CD4-positive, CD25-positive, alpha-beta regulatory T cell (primary cell): ENCODE measurements around the gene CD2. TPM values are rescaled to one million over a fixed set of nuclear protein-coding genes. Genes with fewer than 3 reads are reported as not detected.

Experiments used
- ATAC-seq, 2 donors: fragments of 150-1000 bp; cut with Tn5 transposase; one replicate each; pipeline ENCODE4 v1.10.0; 2021; ENCODE audit warnings: low read depth in 2 of 2, moderate number of reproducible peaks in 2 of 2, moderate library complexity in 1 of 2
- DNase-seq, 3 donors: peaks; one replicate each; pipeline versions ENCODE4 v3.0.0 to v3.0.0-alpha.2; 2012 to 2022; ENCODE audit warnings: mixed read lengths in 1 of 3
- H3K27ac ChIP-seq: one replicate; pipeline ENCODE4 v1.7.0; 2013; ENCODE audit warnings: mild to moderate bottlenecking, low read length; ENCODE audit not compliant: insufficient read depth, poor library complexity, severe bottlenecking
- H3K27me3 ChIP-seq: one replicate; pipeline ENCODE4 v1.7.0; 2013; ENCODE audit warnings: low read length; ENCODE audit not compliant: control insufficient read depth, insufficient read depth
- H3K36me3 ChIP-seq: one replicate; pipeline ENCODE4 v1.7.0; 2013; ENCODE audit warnings: mild to moderate bottlenecking, low read length, moderate library complexity; ENCODE audit not compliant: control insufficient read depth, insufficient read depth
- H3K4me1 ChIP-seq: 2 replicates; pipeline ENCODE4 v1.7.0; 2013; ENCODE audit warnings: mild to moderate bottlenecking, low read length; ENCODE audit not compliant: insufficient read depth, control insufficient read depth, poor library complexity, severe bottlenecking
- H3K4me3 ChIP-seq: one replicate; pipeline ENCODE4 v1.7.0; 2013; ENCODE audit warnings: low read depth, mild to moderate bottlenecking, low read length, moderate library complexity
- H3K9me3 ChIP-seq, 2 experiments: 1 replicate in 1 of 2; 2 replicates in 1 of 2; pipeline ENCODE4 v1.7.0; 2013; ENCODE audit warnings: low read length in 2 of 2, mild to moderate bottlenecking in 1 of 2, moderate library complexity in 1 of 2; ENCODE audit not compliant: control insufficient read depth in 2 of 2
- H3K27ac Mint-ChIP-seq, 3 donors: one replicate each; pipeline ENCODE4 v1.8.0; 2020 to 2022; ENCODE audit warnings: mild to moderate bottlenecking in 3 of 3, mixed read lengths in 3 of 3, moderate library complexity in 2 of 3
- H3K27me3 Mint-ChIP-seq: one replicate; pipeline ENCODE4 v1.8.0; 2022; ENCODE audit warnings: mild to moderate bottlenecking, mixed read lengths
- H3K36me3 Mint-ChIP-seq: one replicate; pipeline ENCODE4 v1.8.0; 2020; ENCODE audit warnings: mixed read lengths
- H3K4me1 Mint-ChIP-seq, 4 donors: one replicate each; pipeline ENCODE4 v1.8.0; 2020 to 2022; ENCODE audit warnings: mixed read lengths in 4 of 4, mild to moderate bottlenecking in 1 of 4
- H3K4me3 Mint-ChIP-seq, 4 donors: one replicate each; pipeline ENCODE4 v1.8.0; 2020 to 2022; ENCODE audit warnings: mild to moderate bottlenecking in 4 of 4, mixed read lengths in 4 of 4, moderate library complexity in 3 of 4
- H3K9me3 Mint-ChIP-seq, 7 donors: one replicate each; pipeline ENCODE4 v1.8.0; 2020 to 2022; ENCODE audit warnings: mixed read lengths in 7 of 7, mild to moderate bottlenecking in 3 of 7, moderate library complexity in 2 of 7
- polyA plus RNA-seq, 4 donors: library from polyadenylated mRNA; unstranded; fragments of 300-500 nt; fragmentation: Illumina TruSeq; gene quantifications; one replicate each; pipeline ENCODE4 v1.2.3, GENCODE V29; 2021
- total RNA-seq: library from RNA; stranded (reverse); gene quantifications from one replicate; pipeline ENCODE4 v1.2.3, GENCODE V29; 2022

CD2 gene
- total and polyA plus RNA-seq, 5 donors from 2014 or later, result 192 to 457 (median 349) TPM

- H3K4me1 Mint-ChIP-seq, result peaks cover 7 to 16% (median 13%) of the 10 kb centered on the region in 4 donors
- no peaks in the 10 kb centered on the region for H3K36me3 Mint-ChIP-seq
- Histone ChIP-seq H3K36me3 (no peaks in the 10 kb centered on the region), H3K4me3 (no peak overlapping the region), H3K27ac (no peak overlapping the region), H3K4me1 (no peaks in the 10 kb centered on the region), H3K27me3 (no peaks in the 10 kb centered on the region), H3K9me3 (no peaks in the 10 kb centered on the region)
- DNase-seq (no peak), ATAC-seq (no peak)
- no peak overlapping the region for H3K4me3 Mint-ChIP-seq
- no peaks in the 10 kb centered on the region for H3K27me3 Mint-ChIP-seq
- peaks cover 0 to 4% (median 0%) of the 10 kb centered on the region in 7 donors for H3K9me3 Mint-ChIP-seq
- peak overlapping the region in 1 of 3 donors; percentile 43 for H3K27ac Mint-ChIP-seq
Measured at GRCh38 chr1:116722016-116722838, 32.0 kb upstream of the CD2 start.

DNA sequence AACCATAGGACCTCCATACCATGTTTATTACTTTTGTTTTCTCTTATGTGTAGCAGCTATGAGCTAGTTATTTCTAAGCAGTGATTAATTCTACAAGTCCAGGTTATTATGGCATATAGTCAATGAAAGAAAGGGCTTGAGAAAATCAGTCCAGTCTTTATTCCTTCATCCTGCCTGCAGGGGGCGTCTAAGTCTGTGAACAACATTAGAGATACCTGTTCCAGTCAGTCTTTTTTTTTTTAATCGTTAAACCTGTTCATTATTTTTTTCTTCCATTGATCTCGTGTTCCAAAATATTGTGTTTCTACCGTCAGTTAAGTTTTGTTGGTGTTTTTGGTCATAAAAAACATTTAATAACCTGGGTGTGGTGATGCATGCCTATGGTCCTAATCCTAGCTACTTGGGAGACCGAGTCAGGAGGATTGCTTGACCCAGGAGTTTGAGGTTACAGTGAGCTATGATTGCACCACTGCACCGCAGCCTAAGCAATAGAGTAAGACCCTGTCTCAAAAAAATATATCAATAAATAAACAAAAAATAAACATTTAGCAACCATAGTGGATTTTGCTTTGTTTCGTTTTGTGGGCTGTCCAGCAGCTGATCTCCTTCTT, 29.4 kb upstream of the CD2 start:
- H3K36me3 Mint-ChIP-seq, result no peaks in the 10 kb centered on the region
- Histone ChIP-seq H3K4me1 (no peaks in the 10 kb centered on the region), H3K36me3 (no peaks in the 10 kb centered on the region), H3K4me3 (no peak overlapping the region), H3K27ac (no peak overlapping the region), H3K27me3 (no peaks in the 10 kb centered on the region), H3K9me3 (no peaks in the 10 kb centered on the region)
- no peaks in the 10 kb centered on the region for H3K9me3 Mint-ChIP-seq
- peak overlapping the region in 1 of 3 donors; percentile 43 for H3K27ac Mint-ChIP-seq
- ATAC-seq (peak; percentile 55 to 60), DNase-seq (peak; percentile 68 to 86 (median 76))
- H3K4me1 Mint-ChIP-seq, result peaks cover 10 to 27% (median 15%) of the 10 kb centered on the region in 4 donors
- no peaks in the 10 kb centered on the region for H3K27me3 Mint-ChIP-seq
- no peak overlapping the region for H3K4me3 Mint-ChIP-seq

GRCh38 chr1:116725798-116726197, 28.4 kb upstream of the CD2 start:
- Histone ChIP-seq H3K27ac (no peak overlapping the region), H3K4me3 (no peak overlapping the region), H3K4me1 (no peaks in the 10 kb centered on the region), H3K36me3 (no peaks in the 10 kb centered on the region), H3K27me3 (no peaks in the 10 kb centered on the region), H3K9me3 (no peaks in the 10 kb centered on the region)
- Mint-ChIP-seq H3K27ac (peak overlapping the region in 1 of 3 donors; percentile 9), H3K4me1 (peaks cover 10 to 27% (median 15%) of the 10 kb centered on the region in 4 donors), H3K9me3 (no peaks in the 10 kb centered on the region), H3K36me3 (no peaks in the 10 kb centered on the region), H3K4me3 (no peak overlapping the region), H3K27me3 (no peaks in the 10 kb centered on the region)
- DNase-seq (no peak), ATAC-seq (no peak)

DNA sequence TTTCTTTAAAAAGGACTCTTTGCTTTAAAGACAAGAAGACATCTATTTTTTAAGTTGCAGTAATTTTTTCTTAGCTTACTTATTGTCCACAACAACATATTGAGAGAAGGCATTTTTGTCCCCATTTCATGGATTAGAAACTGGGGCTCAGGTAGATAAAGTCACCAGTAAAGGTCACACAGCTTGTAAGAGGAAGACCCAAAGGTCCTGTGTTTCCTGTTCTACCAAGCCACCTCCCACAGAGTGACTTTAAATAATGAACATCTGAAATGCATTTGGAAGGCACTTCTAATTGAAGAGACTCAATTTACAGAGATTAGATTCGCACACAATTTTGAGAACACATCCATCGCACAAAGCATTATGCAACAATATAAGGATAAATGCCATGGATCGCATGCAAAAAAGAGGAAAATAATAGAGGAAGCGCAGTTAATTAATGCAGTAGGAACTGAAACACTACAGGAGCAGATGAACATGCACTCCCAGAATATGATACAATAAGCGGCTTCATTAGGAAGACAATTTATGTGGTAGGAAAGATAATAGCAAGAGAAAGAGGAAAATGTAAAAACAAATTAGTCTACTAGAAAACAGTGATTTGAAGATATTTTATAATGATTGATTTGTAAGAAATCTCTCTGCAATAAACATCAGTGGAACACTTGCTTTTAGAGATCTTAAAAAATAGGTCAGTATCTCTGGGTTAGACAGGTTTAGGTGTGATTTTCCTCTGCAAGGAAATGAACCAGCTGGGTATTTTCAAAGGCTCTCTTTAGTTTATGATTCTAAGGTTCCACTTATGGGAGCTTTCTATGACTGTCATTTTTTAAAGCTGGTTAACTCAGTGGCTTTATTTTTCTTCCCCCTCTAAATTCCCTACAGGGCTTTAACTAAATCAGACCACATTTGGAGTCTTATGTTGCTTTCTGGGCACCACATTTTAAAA, 27.1 kb upstream of the CD2 start:
- DNase-seq (peak in 1 of 3 donors; percentile 40), ATAC-seq (no peak)
- peaks cover 10 to 27% (median 15%) of the 10 kb centered on the region in 4 donors for H3K4me1 Mint-ChIP-seq
- no peaks in the 10 kb centered on the region for H3K27me3 ChIP-seq
- H3K36me3 ChIP-seq, result no peaks in the 10 kb centered on the region
- H3K4me3 Mint-ChIP-seq, result no peak overlapping the region
- no peaks in the 10 kb centered on the region for H3K4me1 ChIP-seq
- no peak overlapping the region for H3K4me3 ChIP-seq
- no peaks in the 10 kb centered on the region for H3K27me3 Mint-ChIP-seq
- no peaks in the 10 kb centered on the region for H3K9me3 ChIP-seq
- no peak overlapping the region for H3K27ac ChIP-seq
- H3K27ac Mint-ChIP-seq, result peak overlapping the region in 2 of 3 donors; percentile 0 to 35
- H3K9me3 Mint-ChIP-seq, result no peaks in the 10 kb centered on the region
- H3K36me3 Mint-ChIP-seq, result no peaks in the 10 kb centered on the region

DNA sequence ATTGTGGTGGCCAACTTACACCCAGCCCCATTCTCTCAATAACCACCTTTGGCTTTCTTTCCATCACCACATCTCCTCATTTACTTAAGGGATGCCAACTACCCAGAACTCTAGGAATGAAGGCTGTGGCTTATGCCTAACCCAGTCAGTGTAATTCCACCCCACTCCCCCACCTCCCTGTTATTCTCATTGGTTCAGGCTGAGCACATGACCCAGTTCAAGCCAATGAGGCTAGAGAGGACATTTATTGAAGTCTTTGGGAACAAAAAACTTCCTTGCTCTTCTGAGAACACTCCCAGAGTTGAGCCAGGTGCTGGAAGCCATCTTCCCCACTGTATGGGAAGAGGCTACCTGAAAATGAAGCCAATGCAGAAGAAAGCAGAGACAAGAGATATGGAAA, 22.8 kb upstream of the CD2 start:
- H3K9me3 ChIP-seq, result no peaks in the 10 kb centered on the region
- H3K4me1 ChIP-seq, result no peaks in the 10 kb centered on the region
- no peak overlapping the region for H3K4me3 ChIP-seq
- no peak overlapping the region for H3K27ac ChIP-seq
- H3K27me3 ChIP-seq, result no peaks in the 10 kb centered on the region
- Mint-ChIP-seq H3K27me3 (no peaks in the 10 kb centered on the region), H3K9me3 (no peaks in the 10 kb centered on the region), H3K36me3 (no peaks in the 10 kb centered on the region), H3K27ac (peak overlapping the region in 1 of 3 donors; percentile 1), H3K4me1 (peaks cover 6 to 20% (median 9%) of the 10 kb centered on the region in 4 donors), H3K4me3 (no peak overlapping the region)
- DNase-seq (no peak), ATAC-seq (no peak)
- H3K36me3 ChIP-seq, result no peaks in the 10 kb centered on the region

DNA sequence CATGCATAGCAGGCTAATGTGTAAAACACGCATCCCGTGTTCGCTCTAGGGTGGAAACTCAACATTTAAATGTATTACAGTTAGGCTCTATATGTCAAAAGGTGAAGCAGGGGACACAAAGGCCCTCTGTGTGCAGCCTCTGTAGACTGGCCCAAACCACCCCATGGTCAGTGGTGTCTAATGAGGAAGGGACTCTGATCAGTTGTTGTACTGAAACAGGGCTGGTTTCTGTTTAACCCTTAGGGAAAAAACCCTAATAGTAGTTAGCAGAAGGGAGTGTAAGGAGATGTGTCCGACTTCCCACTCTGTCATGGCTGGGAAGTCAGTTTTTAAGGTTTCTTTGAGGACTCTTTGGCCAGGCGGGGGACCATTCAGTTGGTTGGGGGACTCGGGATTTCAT, 21.5 kb upstream of the CD2 start:
- Mint-ChIP-seq H3K4me3 (no peak overlapping the region), H3K27ac (no peak overlapping the region), H3K9me3 (no peaks in the 10 kb centered on the region), H3K27me3 (no peaks in the 10 kb centered on the region), H3K4me1 (peaks cover 8 to 17% (median 9%) of the 10 kb centered on the region in 4 donors), H3K36me3 (no peaks in the 10 kb centered on the region)
- H3K9me3 ChIP-seq, result no peaks in the 10 kb centered on the region
- H3K36me3 ChIP-seq, result no peaks in the 10 kb centered on the region
- no peak overlapping the region for H3K27ac ChIP-seq
- peaks cover 4% of the 10 kb centered on the region for H3K4me1 ChIP-seq
- DNase-seq (no peak), ATAC-seq (no peak)
- H3K27me3 ChIP-seq, result no peaks in the 10 kb centered on the region
- no peak overlapping the region for H3K4me3 ChIP-seq

DNA sequence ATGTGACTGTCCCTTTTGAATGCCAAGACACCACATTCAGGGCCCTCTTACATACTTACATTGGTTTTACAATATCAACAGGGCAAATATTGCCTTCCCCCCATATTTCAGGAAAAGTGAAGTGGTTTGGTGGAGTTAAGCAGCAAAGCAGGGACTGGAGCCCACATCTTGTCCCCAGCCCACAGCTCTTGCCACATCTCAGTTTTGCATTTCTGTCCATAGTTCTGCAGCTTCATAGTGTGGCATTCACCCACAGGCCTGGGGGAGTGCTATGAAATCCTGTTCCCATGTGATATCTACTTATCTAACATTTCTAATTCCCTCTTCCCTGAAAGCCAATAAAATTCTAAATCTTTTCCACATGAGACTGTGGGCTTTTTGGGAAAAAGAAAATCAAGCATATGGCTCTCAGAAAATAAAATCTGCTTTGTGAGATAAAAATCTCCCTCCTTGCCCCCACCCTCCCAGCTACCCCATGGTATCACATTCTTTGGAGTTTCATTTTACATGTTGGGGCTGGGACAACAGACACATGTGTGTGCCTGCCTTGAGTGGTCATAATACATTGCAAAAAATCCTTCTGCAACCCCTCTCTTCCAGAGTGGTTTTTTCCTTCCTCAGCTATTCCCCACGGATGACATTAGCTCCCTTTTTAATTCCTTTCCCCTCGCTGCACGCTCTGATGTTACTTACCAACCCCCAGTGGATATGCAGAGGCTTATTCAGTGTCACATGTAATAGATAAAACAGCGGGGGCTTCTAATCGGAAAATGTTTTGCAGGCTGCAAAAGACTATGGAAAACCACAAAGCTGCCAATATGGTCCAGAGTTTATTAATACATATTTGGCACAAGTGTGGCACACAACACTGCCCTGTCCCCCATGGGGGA, 20.5 kb upstream of the CD2 start:
- Mint-ChIP-seq H3K4me1 (peaks cover 14 to 24% (median 18%) of the 10 kb centered on the region in 4 donors), H3K27me3 (no peaks in the 10 kb centered on the region), H3K36me3 (no peaks in the 10 kb centered on the region), H3K27ac (no peak overlapping the region), H3K9me3 (no peaks in the 10 kb centered on the region), H3K4me3 (no peak overlapping the region)
- Histone ChIP-seq H3K9me3 (no peaks in the 10 kb centered on the region), H3K27me3 (no peaks in the 10 kb centered on the region), H3K4me1 (peaks cover 14% of the 10 kb centered on the region), H3K27ac (no peak overlapping the region), H3K36me3 (no peaks in the 10 kb centered on the region), H3K4me3 (no peak overlapping the region)
- no peak for DNase-seq
- no peak for ATAC-seq
